Neural progenitor cell (in vitro differentiated cells): ENCODE data around the gene PEPD.

Source experiments
- CTCF ChIP-seq: fragments of 200-600 bp; sonication (generic); IDR thresholded peaks from 2 replicates; pipeline ENCODE4 v1.5.1; 2017; ENCODE audit warnings: antibody characterized with exemption, mild to moderate bottlenecking
- EZH2 ChIP-seq: fragments of 200-600 bp; sonication (generic); IDR thresholded peaks from 2 replicates; pipeline ENCODE4 v1.6.1; 2017; ENCODE audit warnings: antibody characterized with exemption, mild to moderate bottlenecking, moderate library complexity
- EZH2phosphoT487 ChIP-seq: fragments of 200-600 bp; sonication (generic); IDR thresholded peaks from 2 replicates; pipeline ENCODE4 v1.6.1; 2017; ENCODE audit warnings: antibody characterized with exemption

DNA sequence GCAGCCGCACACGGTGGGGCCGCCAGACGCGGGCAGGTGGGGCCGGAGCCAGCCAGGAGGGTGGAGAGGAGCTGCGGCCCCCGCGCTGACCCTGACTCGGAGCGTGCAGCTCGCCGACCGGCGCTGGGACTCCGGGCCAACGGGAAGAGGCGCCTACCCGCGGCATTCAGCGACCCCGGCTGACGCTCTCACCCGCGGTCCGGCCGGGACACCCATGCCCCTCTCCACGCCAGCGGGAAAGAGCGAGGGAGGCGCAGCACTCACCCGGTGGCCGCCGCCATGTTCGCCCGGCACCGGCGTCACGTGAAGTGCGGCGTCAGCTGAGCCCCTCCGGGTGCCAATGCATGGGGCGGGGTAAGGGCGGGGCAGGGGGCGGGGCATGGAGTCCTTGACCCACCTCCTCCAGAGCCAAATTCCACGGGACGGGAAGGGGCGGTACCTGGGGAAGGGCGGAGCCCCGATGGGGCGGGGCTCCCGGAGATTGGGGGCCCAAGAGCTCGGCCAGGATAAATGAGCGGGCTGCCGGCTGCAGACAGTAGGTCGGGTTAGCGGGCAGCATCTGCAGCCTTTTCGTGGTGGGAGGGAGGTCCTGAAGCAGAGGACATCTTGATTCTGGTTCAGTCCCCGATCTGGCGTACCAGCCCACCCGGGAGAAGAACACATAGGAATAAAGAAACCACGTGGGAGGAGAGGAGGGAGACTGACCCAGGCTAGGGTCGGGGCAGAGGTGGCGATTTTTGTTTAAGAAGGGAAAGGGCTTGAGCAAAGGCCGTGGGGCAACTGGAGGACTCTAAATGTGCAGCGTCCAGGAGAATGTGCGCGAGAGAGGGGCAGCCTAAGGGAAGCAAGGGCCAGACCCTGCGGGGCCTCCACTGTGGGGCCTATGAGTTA lies at the start of gene PEPD:
- no peak for TF ChIP-seq CTCF
- no peak for TF ChIP-seq EZH2phosphoT487
- TF ChIP-seq EZH2, result no peak
